ENCODE data around the gene DNAH7.

DNAH7 gene

DNA sequence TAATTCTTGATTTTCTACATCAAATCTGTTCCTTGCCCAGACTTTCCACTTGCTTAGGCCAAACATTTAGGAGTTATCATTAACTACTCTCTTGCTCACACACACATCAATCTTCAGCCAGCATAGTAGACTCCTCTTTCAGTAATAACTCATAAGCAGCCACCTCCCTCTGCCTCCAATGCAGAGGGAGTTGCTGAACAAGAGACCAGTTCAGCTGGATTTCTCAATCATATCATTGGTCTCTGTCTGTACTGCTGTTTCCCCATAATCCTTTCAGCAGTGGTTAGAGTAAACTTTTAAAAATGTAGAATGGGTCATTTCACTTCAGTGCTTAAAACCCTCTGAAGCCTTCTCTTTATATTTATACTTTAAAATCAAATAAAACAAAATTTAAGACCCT, 298.7 kb downstream of the DNAH7 start:
- TF ChIP-seq, protein P1, sequence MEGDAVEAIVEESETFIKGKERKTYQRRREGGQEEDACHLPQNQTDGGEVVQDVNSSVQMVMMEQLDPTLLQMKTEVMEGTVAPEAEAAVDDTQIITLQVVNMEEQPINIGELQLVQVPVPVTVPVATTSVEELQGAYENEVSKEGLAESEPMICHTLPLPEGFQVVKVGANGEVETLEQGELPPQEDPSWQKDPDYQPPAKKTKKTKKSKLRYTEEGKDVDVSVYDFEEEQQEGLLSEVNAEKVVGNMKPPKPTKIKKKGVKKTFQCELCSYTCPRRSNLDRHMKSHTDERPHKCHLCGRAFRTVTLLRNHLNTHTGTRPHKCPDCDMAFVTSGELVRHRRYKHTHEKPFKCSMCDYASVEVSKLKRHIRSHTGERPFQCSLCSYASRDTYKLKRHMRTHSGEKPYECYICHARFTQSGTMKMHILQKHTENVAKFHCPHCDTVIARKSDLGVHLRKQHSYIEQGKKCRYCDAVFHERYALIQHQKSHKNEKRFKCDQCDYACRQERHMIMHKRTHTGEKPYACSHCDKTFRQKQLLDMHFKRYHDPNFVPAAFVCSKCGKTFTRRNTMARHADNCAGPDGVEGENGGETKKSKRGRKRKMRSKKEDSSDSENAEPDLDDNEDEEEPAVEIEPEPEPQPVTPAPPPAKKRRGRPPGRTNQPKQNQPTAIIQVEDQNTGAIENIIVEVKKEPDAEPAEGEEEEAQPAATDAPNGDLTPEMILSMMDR (conservative IDR thresholded peaks at IDR 0.05): no peak
- H3K27ac ChIP-seq: no peak overlapping the region

DNA sequence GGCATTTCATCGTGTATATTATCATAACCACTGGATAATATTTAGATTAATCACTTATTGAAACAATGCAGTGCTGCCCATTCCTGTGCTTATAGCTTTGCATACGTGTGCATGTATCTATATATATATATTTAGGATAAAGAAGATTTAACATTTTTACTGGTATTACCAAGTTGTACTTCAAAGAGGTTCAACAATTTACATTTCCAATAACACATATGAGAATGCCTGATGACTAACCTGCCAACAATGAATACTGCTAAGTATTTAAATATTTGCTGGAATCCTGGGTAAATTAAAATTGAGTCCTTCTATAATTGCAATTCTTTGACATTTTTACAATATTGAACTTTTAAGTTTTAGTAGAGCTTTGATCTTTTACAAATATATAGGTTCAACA, 300.2 kb downstream of the DNAH7 start:
- no peak overlapping the region for H3K27ac ChIP-seq
- TF ChIP-seq, protein P1 (conservative IDR thresholded peaks at IDR 0.05): no peak

DNA sequence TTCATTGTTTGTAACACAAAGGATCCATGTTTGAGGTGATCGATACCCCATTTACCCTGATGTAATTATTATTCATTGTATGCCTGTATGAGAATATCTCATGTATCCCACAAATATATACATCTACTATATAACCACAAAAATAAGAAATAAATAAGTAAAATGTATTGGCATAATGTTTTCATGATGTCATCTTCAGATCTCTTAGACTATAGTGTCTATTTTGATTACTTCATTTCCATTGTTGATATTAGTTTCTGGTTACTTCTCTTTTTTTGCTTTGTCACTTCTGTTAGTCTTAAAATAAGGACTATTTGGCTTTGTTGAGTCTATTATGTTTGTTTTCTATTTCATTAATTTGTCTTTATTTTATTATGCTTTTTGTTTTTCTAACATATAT, 301.9 kb downstream of the DNAH7 start:
- TF ChIP-seq, protein P1 (conservative IDR thresholded peaks at IDR 0.05): no peak

DNA sequence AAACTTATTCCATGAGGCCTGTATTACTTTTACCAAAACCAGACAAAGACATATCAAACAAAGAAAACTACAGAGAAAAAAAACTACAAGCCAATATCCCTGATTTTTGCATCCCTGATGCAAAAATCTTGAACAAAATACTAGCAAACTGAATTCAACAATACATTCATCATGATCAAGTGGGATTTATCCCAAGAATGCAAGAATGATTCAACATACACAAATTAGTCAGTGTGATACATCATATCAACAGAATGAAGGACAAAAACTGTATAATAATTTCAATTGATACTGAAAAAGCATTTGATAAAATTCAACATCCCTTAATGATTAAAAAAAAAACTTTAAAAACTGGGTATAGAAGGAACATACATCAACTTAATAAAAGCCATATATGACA, 304.8 kb downstream of the DNAH7 start:
- H3K27ac ChIP-seq: no peak overlapping the region
- TF ChIP-seq, protein P1 (conservative IDR thresholded peaks at IDR 0.05): no peak

More for the DNA sequence above, 301.9 kb downstream of the DNAH7 start:
- H3K27ac ChIP-seq: no peak overlapping the region

DNA sequence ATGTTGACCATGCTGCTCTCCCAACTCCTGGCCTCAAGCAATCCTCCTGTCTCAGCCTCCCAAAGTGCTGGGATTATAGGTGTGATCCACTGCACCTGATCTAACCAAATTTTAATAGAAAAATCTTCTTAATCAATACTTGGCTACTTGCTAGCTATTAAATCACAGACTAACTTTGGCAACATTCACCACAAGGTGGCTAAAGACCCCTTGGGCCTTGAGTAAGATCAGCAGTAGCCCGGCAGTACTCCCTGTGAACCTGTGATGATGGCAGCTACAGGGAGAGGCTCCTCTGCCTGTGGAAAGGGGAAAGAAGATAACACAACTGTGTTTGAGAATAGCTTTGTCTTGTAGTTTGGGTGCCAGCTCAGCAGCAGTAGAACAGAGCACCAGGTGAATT, 308.8 kb downstream of the DNAH7 start:
- TF ChIP-seq, protein P1 (conservative IDR thresholded peaks at IDR 0.05): no peak

DNA sequence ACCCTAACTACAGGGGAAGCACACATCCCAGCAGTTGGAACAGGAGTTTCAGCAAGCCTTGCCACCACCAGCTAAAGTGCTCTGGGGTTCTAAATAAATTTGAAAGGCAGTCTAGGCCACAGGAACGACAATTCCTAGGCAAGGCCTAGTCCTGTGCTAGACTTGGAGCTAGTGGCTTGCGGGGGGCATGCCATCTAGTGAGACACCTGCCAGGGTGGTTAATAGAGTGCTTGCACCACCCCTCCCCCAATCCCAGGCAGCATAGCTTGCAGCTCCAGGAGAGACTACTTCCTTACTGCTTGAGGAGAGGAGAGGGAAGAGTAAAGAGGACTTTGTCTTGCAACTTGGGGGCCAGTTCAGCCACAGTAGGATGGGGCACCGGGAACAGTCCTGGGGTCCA, 309.8 kb downstream of the DNAH7 start:
- TF ChIP-seq, protein P1 (conservative IDR thresholded peaks at IDR 0.05): no peak
- H3K27ac ChIP-seq: no peak overlapping the region

More for the DNA sequence above, 308.8 kb downstream of the DNAH7 start:
- H3K27ac ChIP-seq: no peak overlapping the region

DNA sequence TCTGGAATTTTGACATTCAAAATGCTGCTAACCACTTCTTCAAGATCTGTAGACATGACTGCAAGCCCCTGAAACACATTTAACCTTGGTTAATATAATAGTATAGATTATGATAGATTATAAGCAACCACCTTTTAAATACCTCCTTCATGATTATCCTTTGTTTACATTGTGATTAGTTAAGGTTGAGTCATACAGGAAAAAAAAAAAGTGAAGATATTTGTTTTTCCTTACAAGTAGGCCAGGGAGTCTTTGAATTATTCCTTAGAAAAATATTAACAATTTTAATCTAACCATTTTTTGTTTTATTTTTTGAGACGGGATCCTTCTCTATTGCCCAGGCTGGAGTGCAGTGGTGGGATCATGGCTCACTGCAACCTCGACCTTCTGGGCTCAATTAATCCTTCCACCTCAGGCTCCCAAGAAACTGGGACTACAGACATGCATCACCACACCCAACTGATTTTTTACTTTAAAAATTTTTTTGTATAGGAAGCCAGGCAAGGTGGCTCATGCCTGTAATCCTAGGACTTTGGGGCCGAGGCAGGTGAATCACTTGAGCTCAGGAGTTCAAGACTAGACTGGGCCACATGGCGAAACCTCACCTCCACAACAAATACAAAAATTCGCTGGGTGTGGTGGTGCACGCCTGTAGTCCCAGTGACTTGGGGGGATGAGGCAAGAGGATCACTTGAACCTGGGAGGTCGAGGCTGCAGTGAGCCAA, 312.3 kb downstream of the DNAH7 start:
- no peak overlapping the region for H3K27ac ChIP-seq
- TF ChIP-seq, protein P1 (conservative IDR thresholded peaks at IDR 0.05): no peak
